Gastrocnemius medialis (tissue), 4 donors: ENCODE data around the gene PATJ. TPM values are rescaled to one million over a fixed set of nuclear protein-coding genes. Genes with fewer than 3 reads are reported as not detected.
A peak's percentile ranks its signal among the peaks of the same experiment; 100 is the strongest.

Experiments
- ATAC-seq, 2 donors: fragments of 150-250 bp; one replicate each; pipeline ENCODE4 v1.9.1; 2016
- DNase-seq, 2 donors: peaks; one replicate each; pipeline ENCODE4 v3.0.0-alpha.2; 2019
- H3K27ac ChIP-seq, 4 donors: fragments of 200-600 bp; sonication (generic); 1 replicate in 1 of 4; 2 replicates in 3 of 4; pipeline ENCODE4 v1.5.1; 2016 to 2018; ENCODE audit warnings: mild to moderate bottlenecking in 2 of 4, moderate library complexity in 1 of 4
- H3K27me3 ChIP-seq, 3 donors: fragments of 200-600 bp; sonication (generic) in 2 of 3; 1 replicate in 1 of 3; 2 replicates in 2 of 3; pipeline versions ENCODE4 v1.5.1 to v1.6.0; 2016 to 2019; ENCODE audit warnings: mild to moderate bottlenecking in 1 of 3, moderate library complexity in 1 of 3
- H3K36me3 ChIP-seq, 2 donors: fragments of 200-600 bp; sonication (generic) in 1 of 2; one replicate each; pipeline ENCODE4 v1.5.1; 2017 to 2018
- H3K4me1 ChIP-seq, 2 donors: fragments of 200-600 bp; sonication (generic) in 1 of 2; one replicate each; pipeline ENCODE4 v1.5.1; 2016 to 2017; ENCODE audit warnings: mild to moderate bottlenecking in 2 of 2
- H3K4me3 ChIP-seq, 4 donors: fragments of 200-600 bp; sonication (generic) in 3 of 4; 1 replicate in 1 of 4; 2 replicates in 3 of 4; pipeline ENCODE4 v1.5.1; 2016 to 2019; ENCODE audit warnings: mild to moderate bottlenecking in 2 of 4
- H3K9me3 ChIP-seq, 3 donors: fragments of 200-600 bp; sonication (generic) in 2 of 3; 1 replicate in 1 of 3; 2 replicates in 2 of 3; pipeline ENCODE4 v1.5.1; 2016 to 2019
- POLR2A ChIP-seq, 2 donors: fragments of 450-650 bp; IDR thresholded peaks; one replicate each; pipeline ENCODE4 v1.6.1; 2017; ENCODE audit warnings: antibody characterized with exemption in 2 of 2, mild to moderate bottlenecking in 2 of 2, moderate library complexity in 2 of 2
- in situ Hi-C, 4 donors: fragments of 200-750 bp; cut with MboI; loops; one replicate each; pipeline versions ENCODE4 v1.15.0 to v1.8.0; 2017; ENCODE audit warnings: low sequenced_read_pairs in 4 of 4
- intact Hi-C: fragments of 100-400 bp; cut with DNase I; formaldehyde crosslinking; loops from one replicate; pipeline ENCODE4 v1.15.1; 2023; ENCODE audit warnings: low total_unique reads
- total RNA-seq, 4 donors: library from RNA; depleted of rRNA; stranded (reverse); fragments of >200 nt; gene quantifications; one replicate each; pipeline versions ENCODE4 v1.1.0 to v1.2.3, GENCODE V29; 2016
- TF ChIP-seq, protein P1 (sequence below), 5 experiments: fragments of 450-650 bp in 3 of 5; fragments of 200-600 bp in 2 of 5; sonication (generic) in 2 of 5; IDR thresholded peaks in 4 of 5; conservative IDR thresholded peaks in 1 of 5; 1 replicate in 4 of 5; 2 replicates in 1 of 5; pipeline ENCODE4 v1.5.1; 2016 to 2019; ENCODE audit warnings: antibody characterized with exemption in 5 of 5, mild to moderate bottlenecking in 3 of 5, moderate library complexity in 3 of 5

The PATJ gene
- total RNA-seq, 4 donors from 2014 or later: 19.3 to 44.8 (median 26.0) TPM

GRCh38 chr1:62025154-62025553 is 282.9 kb downstream of the PATJ start:
- ATAC-seq (peak; percentile 20 to 38), DNase-seq (no peak)
- peak overlapping the region; percentile 75 to 88 (median 78) for H3K27ac ChIP-seq

DNA sequence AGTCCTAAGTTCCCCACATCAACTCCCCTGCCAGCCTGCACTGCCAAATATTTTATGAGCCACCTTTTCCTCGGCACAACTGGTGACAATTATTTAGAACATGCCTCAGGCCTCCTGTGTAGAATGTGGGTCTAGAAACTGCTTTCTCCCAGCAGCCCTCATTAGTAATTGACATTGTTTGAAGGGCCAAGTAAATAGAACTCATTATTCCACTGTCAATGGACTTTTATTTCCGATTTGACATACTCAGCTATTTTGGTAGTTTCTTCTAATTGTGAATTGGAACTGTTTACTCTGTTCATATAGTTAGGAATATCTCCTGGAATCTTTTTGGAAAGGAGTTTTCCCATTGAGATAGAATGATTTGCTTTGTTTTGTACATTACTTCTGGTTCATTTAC is 283.6 kb downstream of the PATJ start:
- peak overlapping the region; percentile 75 to 88 (median 78) for H3K27ac ChIP-seq

More at GRCh38 chr1:62025154-62025553, 282.9 kb downstream of the PATJ start:
- in situ Hi-C loops (no loop called here), intact Hi-C loops (no loop called here)
- no peaks in the 10 kb centered on the region for H3K36me3 ChIP-seq
- no peaks in the 10 kb centered on the region for H3K9me3 ChIP-seq
- peaks cover 17 to 21% of the 10 kb centered on the region in 2 donors for H3K4me1 ChIP-seq
- H3K4me3 ChIP-seq: no peak overlapping the region
- H3K27me3 ChIP-seq: no peaks in the 10 kb centered on the region
- TF ChIP-seq POLR2A (IDR thresholded peaks at IDR 0.05): no peak
- TF ChIP-seq, protein P1, sequence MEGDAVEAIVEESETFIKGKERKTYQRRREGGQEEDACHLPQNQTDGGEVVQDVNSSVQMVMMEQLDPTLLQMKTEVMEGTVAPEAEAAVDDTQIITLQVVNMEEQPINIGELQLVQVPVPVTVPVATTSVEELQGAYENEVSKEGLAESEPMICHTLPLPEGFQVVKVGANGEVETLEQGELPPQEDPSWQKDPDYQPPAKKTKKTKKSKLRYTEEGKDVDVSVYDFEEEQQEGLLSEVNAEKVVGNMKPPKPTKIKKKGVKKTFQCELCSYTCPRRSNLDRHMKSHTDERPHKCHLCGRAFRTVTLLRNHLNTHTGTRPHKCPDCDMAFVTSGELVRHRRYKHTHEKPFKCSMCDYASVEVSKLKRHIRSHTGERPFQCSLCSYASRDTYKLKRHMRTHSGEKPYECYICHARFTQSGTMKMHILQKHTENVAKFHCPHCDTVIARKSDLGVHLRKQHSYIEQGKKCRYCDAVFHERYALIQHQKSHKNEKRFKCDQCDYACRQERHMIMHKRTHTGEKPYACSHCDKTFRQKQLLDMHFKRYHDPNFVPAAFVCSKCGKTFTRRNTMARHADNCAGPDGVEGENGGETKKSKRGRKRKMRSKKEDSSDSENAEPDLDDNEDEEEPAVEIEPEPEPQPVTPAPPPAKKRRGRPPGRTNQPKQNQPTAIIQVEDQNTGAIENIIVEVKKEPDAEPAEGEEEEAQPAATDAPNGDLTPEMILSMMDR (IDR thresholded peaks at IDR 0.05 in 4 of 5, conservative IDR thresholded peaks at IDR 0.05 in 1 of 5): no peak

DNA sequence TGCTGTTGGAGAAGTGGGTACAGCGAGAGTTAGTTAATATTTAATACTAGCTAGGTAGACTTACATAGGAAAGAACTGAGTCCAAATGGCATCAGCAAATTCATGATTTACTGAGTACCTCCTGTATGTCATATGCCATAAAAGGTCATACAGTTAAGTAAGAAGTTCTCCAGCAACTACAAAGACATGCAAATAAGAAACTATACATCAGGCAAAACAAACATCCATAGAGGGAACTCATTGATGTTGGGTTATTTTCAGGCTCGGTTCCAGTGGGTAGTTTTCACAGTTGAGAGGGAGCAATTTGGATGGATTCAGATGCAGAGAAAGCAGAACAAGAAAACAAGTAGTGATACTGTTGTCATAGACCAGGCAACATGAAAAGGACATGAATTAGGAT is 287.4 kb downstream of the PATJ start:
- no peak for DNase-seq
- Histone ChIP-seq H3K4me1 (peaks cover 13 to 23% of the 10 kb centered on the region in 2 donors), H3K36me3 (no peaks in the 10 kb centered on the region), H3K4me3 (no peak overlapping the region), H3K27ac (no peak overlapping the region), H3K9me3 (no peaks in the 10 kb centered on the region), H3K27me3 (no peaks in the 10 kb centered on the region)
- in situ Hi-C loops (no loop called here), intact Hi-C loops (no loop called here)
- TF ChIP-seq, protein P1 (IDR thresholded peaks at IDR 0.05 in 4 of 5, conservative IDR thresholded peaks at IDR 0.05 in 1 of 5): no peak
- no peak for TF ChIP-seq POLR2A (IDR thresholded peaks at IDR 0.05)
- no peak for ATAC-seq

More for the DNA sequence above, 283.6 kb downstream of the PATJ start:
- H3K4me1 ChIP-seq: peaks cover 17 to 21% of the 10 kb centered on the region in 2 donors
- no peak overlapping the region for H3K4me3 ChIP-seq
- no peaks in the 10 kb centered on the region for H3K36me3 ChIP-seq
- no peak for ATAC-seq
- in situ Hi-C loops (no loop called here), intact Hi-C loops (no loop called here)
- H3K27me3 ChIP-seq: no peaks in the 10 kb centered on the region
- no peak for DNase-seq
- no peak for TF ChIP-seq POLR2A (IDR thresholded peaks at IDR 0.05)
- TF ChIP-seq, protein P1 (IDR thresholded peaks at IDR 0.05 in 4 of 5, conservative IDR thresholded peaks at IDR 0.05 in 1 of 5): no peak
- no peaks in the 10 kb centered on the region for H3K9me3 ChIP-seq

GRCh38 chr1:62034790-62035189 is 292.5 kb downstream of the PATJ start:
- ATAC-seq (no peak), DNase-seq (no peak)
- no peaks in the 10 kb centered on the region for H3K36me3 ChIP-seq
- H3K27ac ChIP-seq: no peak overlapping the region
- H3K4me1 ChIP-seq: peaks cover 0 to 13% of the 10 kb centered on the region in 2 donors
- no peaks in the 10 kb centered on the region for H3K27me3 ChIP-seq
- intact Hi-C loops: no loop called here
- TF ChIP-seq POLR2A (IDR thresholded peaks at IDR 0.05): no peak
- TF ChIP-seq, protein P1 (IDR thresholded peaks at IDR 0.05 in 4 of 5, conservative IDR thresholded peaks at IDR 0.05 in 1 of 5): no peak
- no peaks in the 10 kb centered on the region for H3K9me3 ChIP-seq
- H3K4me3 ChIP-seq: no peak overlapping the region
- in situ Hi-C loops: no loop called here

- no peak overlapping the region for H3K4me3 ChIP-seq
- H3K9me3 ChIP-seq: no peaks in the 10 kb centered on the region
- peaks cover 8 to 17% of the 10 kb centered on the region in 2 donors for H3K4me1 ChIP-seq
- ATAC-seq (no peak), DNase-seq (no peak)
- no peaks in the 10 kb centered on the region for H3K27me3 ChIP-seq
- no peak overlapping the region for H3K27ac ChIP-seq
- H3K36me3 ChIP-seq: no peaks in the 10 kb centered on the region
- in situ Hi-C loops: no loop called here
- intact Hi-C loops: no loop called here
- TF ChIP-seq, protein P1 (IDR thresholded peaks at IDR 0.05 in 4 of 5, conservative IDR thresholded peaks at IDR 0.05 in 1 of 5): no peak
- no peak for TF ChIP-seq POLR2A (IDR thresholded peaks at IDR 0.05)
Measured at GRCh38 chr1:62037274-62037673, 295.0 kb downstream of the PATJ start.
